ENCODE data around the gene PHACTR1. TPM values are rescaled to one million over a fixed set of nuclear protein-coding genes. Genes with fewer than 3 reads are reported as not detected.

PHACTR1 gene
- total RNA-seq, 1 experiment from 2014 or later = 0.05 TPM

DNA sequence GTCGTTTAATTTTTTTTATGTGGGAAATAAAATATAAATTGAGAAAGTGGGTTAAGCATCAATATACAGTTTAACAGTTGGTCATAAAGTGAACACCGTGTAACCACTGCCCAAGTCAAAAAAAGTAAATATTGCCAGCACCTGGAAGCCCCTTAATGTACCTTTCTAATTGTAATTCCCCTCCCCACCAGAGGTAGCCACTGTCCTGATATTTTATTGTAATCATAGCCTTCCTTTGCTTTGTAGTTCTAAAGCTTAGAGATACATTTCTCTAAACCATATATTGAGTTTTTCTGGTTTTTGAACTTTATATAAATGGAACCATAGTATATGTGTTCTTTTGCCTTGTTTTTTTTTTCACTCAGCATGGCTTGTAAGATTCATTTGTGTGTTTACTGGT, 431.2 kb downstream of the PHACTR1 start:
- no peak overlapping the region for H3K4me3 ChIP-seq (ENCODE audit: low read depth in 2 of 2, low read length in 2 of 2)
- CTCF ChIA-PET = no interaction called here
- no peaks in the 10 kb centered on the region for H3K9me3 ChIP-seq (ENCODE audit: control insufficient read depth, insufficient read depth, low read depth, low read length)
- H3K4me1 ChIP-seq (ENCODE audit: control insufficient read depth, insufficient read depth, low read length) = no peaks in the 10 kb centered on the region
- in situ Hi-C loops (cut with HindIII; ENCODE audit: low pct_unique_long_range_greater_than_20kb, low sequenced_read_pairs) (no loop called here), intact Hi-C loops (cut with micrococcal nuclease; ENCODE audit: unreplicated experiment) (no loop called here)
- H3K27me3 ChIP-seq (ENCODE audit: control insufficient read depth, insufficient read depth, low read length) = peaks cover 2% of the 10 kb centered on the region; the same call in 1 of the 2 replicates
- DNase-seq (ENCODE audit: low read depth, low spot score) = no peak
- no peak for ATAC-seq
- TF ChIP-seq, protein P1, sequence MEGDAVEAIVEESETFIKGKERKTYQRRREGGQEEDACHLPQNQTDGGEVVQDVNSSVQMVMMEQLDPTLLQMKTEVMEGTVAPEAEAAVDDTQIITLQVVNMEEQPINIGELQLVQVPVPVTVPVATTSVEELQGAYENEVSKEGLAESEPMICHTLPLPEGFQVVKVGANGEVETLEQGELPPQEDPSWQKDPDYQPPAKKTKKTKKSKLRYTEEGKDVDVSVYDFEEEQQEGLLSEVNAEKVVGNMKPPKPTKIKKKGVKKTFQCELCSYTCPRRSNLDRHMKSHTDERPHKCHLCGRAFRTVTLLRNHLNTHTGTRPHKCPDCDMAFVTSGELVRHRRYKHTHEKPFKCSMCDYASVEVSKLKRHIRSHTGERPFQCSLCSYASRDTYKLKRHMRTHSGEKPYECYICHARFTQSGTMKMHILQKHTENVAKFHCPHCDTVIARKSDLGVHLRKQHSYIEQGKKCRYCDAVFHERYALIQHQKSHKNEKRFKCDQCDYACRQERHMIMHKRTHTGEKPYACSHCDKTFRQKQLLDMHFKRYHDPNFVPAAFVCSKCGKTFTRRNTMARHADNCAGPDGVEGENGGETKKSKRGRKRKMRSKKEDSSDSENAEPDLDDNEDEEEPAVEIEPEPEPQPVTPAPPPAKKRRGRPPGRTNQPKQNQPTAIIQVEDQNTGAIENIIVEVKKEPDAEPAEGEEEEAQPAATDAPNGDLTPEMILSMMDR (IDR thresholded peaks at IDR 0.05) = no peak
- TF ChIP-seq TCF7L2 (IDR thresholded peaks at IDR 0.05; ENCODE audit: low read depth, low read length) (no peak), POLR2AphosphoS5 (IDR thresholded peaks at IDR 0.05; ENCODE audit: low read depth, low read length) (no peak)
- no peak overlapping the region for H3K27ac ChIP-seq (ENCODE audit: low read length)
- no TSS peak for BruUV-seq (replicated peaks)
- no peaks in the 10 kb centered on the region for H3K36me3 ChIP-seq (ENCODE audit: control insufficient read depth, insufficient read depth, low read length)
- POLR2A ChIA-PET = no interaction called here

DNA sequence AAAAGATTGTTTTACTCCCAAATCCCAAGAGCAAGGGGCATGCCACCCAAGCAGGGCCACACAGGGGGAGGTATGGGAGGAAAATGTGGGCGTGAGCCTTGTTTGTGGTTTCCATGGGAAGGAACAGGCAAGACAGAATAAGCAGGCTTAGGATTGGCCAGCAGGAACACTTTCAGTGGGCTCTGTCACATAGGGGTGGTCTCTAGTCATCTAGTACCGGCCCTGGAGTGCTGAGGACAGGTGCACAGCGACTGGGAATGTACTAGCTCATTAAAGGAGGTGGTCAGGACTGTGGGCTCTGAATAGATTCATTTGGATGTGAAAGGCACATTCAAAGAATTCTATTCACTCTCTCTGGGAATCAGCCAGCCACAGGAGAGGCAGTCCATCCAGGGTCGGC, 436.2 kb downstream of the PHACTR1 start:
- in situ Hi-C loops (cut with HindIII; ENCODE audit: low pct_unique_long_range_greater_than_20kb, low sequenced_read_pairs) (no loop called here), intact Hi-C loops (cut with micrococcal nuclease; ENCODE audit: unreplicated experiment) (no loop called here)
- Histone ChIP-seq H3K27me3 (ENCODE audit: control insufficient read depth, insufficient read depth, low read length) (no peaks in the 10 kb centered on the region), H3K9me3 (ENCODE audit: control insufficient read depth, insufficient read depth, low read depth, low read length) (no peaks in the 10 kb centered on the region), H3K4me1 (ENCODE audit: control insufficient read depth, insufficient read depth, low read length) (no peaks in the 10 kb centered on the region), H3K36me3 (ENCODE audit: control insufficient read depth, insufficient read depth, low read length) (no peaks in the 10 kb centered on the region), H3K27ac (ENCODE audit: low read length) (no peak overlapping the region), H3K4me3 (ENCODE audit: low read depth in 2 of 2, low read length in 2 of 2) (no peak overlapping the region)
- BruUV-seq (replicated peaks) = no TSS peak
- ChIA-PET POLR2A (no interaction called here), CTCF (no interaction called here)
- no peak for TF ChIP-seq TCF7L2 (IDR thresholded peaks at IDR 0.05; ENCODE audit: low read depth, low read length)
- TF ChIP-seq SIN3A (IDR thresholded peaks at IDR 0.05; ENCODE audit: borderline replicate concordance, insufficient read depth, low read depth, low read length) = no peak
- TF ChIP-seq, protein P2, sequence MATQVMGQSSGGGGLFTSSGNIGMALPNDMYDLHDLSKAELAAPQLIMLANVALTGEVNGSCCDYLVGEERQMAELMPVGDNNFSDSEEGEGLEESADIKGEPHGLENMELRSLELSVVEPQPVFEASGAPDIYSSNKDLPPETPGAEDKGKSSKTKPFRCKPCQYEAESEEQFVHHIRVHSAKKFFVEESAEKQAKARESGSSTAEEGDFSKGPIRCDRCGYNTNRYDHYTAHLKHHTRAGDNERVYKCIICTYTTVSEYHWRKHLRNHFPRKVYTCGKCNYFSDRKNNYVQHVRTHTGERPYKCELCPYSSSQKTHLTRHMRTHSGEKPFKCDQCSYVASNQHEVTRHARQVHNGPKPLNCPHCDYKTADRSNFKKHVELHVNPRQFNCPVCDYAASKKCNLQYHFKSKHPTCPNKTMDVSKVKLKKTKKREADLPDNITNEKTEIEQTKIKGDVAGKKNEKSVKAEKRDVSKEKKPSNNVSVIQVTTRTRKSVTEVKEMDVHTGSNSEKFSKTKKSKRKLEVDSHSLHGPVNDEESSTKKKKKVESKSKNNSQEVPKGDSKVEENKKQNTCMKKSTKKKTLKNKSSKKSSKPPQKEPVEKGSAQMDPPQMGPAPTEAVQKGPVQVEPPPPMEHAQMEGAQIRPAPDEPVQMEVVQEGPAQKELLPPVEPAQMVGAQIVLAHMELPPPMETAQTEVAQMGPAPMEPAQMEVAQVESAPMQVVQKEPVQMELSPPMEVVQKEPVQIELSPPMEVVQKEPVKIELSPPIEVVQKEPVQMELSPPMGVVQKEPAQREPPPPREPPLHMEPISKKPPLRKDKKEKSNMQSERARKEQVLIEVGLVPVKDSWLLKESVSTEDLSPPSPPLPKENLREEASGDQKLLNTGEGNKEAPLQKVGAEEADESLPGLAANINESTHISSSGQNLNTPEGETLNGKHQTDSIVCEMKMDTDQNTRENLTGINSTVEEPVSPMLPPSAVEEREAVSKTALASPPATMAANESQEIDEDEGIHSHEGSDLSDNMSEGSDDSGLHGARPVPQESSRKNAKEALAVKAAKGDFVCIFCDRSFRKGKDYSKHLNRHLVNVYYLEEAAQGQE (IDR thresholded peaks at IDR 0.05; ENCODE audit: insufficient read depth in 1 of 2, low read depth in 2 of 2, low read length in 1 of 2) = no peak
- no peak for TF ChIP-seq POLR2AphosphoS5 (IDR thresholded peaks at IDR 0.05; ENCODE audit: low read depth, low read length)
- TF ChIP-seq, protein P1 (IDR thresholded peaks at IDR 0.05) = no peak
- no peak for ATAC-seq
- DNase-seq (ENCODE audit: low read depth, low spot score) = no peak
